ENCODE data around the gene TRIM28.

DNA sequence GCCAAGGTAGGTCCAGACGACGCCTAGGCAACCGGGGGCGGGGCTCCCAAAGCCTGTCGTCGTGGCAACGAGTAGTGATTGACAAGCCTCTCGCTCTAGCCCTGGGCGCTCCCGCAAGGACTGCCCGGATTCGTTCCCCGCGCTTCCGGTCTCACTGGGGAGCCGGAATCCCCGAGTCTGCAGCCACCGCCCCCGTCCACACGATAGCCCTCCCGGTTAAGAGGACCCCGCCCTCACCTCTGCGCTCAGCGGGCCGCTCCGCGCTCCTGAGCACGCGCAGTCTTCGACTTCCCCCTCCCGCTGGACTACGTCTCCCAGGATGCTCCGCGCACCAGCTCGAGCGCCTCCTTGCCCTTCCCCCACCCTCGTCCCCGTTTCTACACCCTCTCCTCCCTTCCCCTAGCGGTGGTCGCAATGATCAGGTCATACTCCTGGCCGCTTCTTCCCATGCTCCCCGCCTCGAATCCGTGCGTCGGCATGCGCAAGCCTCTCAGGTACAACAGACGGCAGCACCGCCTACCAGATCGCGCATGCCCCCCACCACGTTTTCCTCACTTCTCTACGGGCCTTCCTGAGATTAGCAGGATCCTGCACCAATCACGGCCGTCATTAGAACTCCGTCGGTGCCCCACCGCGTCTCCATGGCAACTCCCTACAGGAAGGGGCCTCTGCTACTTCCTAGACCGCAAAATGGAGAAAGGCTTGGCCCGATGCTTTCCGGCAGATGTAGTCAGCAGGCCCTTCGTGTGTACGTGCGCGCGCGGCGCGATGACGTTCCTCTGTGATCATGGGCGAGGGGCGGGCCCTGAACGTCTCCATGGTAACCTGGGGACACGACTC lies 29.2 kb downstream of the TRIM28 start, which contains the start of gene MZF1:
- TF ChIP-seq OSR1 (CRISPR knock-in tag; IDR thresholded peaks at IDR 0.05) (no peak), ZC3H10 (CRISPR knock-in tag; IDR thresholded peaks at IDR 0.05) (no peak), SNAI2 (CRISPR knock-in tag; IDR thresholded peaks at IDR 0.05) (no peak), ARNTL (CRISPR knock-in tag; IDR thresholded peaks at IDR 0.05; ENCODE audit: borderline replicate concordance, low read depth) (no peak), BACH2 (CRISPR knock-in tag; IDR thresholded peaks at IDR 0.05; ENCODE audit: borderline replicate concordance) (no peak), CREB5 (CRISPR knock-in tag; IDR thresholded peaks at IDR 0.05; ENCODE audit: low read depth) (no peak), PPARA (CRISPR knock-in tag; IDR thresholded peaks at IDR 0.05; ENCODE audit: borderline replicate concordance) (no peak), ZNF8 (CRISPR knock-in tag; IDR thresholded peaks at IDR 0.05) (no peak), ISL1 (CRISPR knock-in tag; IDR thresholded peaks at IDR 0.05) (no peak)
- TF ChIP-seq, protein P1, sequence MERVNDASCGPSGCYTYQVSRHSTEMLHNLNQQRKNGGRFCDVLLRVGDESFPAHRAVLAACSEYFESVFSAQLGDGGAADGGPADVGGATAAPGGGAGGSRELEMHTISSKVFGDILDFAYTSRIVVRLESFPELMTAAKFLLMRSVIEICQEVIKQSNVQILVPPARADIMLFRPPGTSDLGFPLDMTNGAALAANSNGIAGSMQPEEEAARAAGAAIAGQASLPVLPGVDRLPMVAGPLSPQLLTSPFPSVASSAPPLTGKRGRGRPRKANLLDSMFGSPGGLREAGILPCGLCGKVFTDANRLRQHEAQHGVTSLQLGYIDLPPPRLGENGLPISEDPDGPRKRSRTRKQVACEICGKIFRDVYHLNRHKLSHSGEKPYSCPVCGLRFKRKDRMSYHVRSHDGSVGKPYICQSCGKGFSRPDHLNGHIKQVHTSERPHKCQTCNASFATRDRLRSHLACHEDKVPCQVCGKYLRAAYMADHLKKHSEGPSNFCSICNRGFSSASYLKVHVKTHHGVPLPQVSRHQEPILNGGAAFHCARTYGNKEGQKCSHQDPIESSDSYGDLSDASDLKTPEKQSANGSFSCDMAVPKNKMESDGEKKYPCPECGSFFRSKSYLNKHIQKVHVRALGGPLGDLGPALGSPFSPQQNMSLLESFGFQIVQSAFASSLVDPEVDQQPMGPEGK (CRISPR knock-in tag; IDR thresholded peaks at IDR 0.05; ENCODE audit: borderline replicate concordance), result peak; percentile 45; the same call in 1 of the 2 replicates
- TF ChIP-seq, protein P2, sequence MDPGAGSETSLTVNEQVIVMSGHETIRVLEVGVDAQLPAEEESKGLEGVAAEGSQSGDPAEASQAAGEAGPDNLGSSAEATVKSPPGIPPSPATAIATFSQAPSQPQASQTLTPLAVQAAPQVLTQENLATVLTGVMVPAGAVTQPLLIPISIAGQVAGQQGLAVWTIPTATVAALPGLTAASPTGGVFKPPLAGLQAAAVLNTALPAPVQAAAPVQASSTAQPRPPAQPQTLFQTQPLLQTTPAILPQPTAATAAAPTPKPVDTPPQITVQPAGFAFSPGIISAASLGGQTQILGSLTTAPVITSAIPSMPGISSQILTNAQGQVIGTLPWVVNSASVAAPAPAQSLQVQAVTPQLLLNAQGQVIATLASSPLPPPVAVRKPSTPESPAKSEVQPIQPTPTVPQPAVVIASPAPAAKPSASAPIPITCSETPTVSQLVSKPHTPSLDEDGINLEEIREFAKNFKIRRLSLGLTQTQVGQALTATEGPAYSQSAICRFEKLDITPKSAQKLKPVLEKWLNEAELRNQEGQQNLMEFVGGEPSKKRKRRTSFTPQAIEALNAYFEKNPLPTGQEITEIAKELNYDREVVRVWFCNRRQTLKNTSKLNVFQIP (CRISPR knock-in tag; IDR thresholded peaks at IDR 0.05; ENCODE audit: borderline replicate concordance, low read depth), result no peak

Data from SK-N-SH treated with all-trans-retinoic acid at 6 μM for 48 hours (cell line).